Hematopoietic multipotent progenitor cell treated with erythropoietin and hydrocortisone succinate and interleukin-3 and kit ligand, for 15 days (in vitro differentiated cells): ENCODE measurements around the gene HIVEP3.

Source experiments
- DNase-seq: peaks from one replicate; pipeline ENCODE4 v3.0.0-alpha.2; 2015; ENCODE audit warnings: low spot score

The HIVEP3 gene

DNA sequence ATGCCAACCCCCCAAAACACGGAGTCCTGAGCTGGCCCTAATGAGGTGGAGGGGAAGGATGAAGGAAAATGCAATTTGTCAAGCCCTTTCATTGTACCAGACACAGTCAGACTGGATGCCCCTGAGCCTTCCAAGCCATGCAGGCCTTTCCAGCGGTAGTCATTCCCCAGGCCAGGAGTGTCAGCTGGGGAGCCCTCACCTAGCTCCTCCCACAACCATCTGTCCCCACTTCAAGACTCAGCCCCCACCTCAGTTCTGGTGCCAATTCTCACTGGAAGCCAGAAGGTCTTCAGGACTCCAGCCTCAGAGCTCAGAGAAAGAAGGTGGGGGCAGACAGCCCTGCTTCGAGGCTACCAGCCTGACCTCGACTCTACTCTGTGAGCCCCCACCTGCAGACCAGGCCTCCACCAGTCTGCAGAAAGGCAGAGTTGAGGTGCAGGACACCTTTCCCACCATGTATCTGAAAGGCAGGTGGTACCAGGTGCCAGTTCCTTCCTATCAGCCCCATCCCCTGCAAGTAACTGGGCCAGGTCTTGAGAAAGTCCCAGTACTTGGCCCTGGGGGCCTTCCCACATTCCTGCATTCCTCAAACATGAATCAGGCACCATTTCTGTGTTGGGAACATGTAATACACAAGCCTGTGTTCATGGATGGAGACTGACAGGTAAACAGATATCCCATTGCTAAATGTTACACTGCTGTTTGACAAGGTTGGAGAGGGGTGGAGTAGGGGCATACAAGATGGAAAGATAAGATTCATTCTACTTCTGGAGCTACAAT lies 253.7 kb downstream of the HIVEP3 start:
- no peak for DNase-seq

DNA sequence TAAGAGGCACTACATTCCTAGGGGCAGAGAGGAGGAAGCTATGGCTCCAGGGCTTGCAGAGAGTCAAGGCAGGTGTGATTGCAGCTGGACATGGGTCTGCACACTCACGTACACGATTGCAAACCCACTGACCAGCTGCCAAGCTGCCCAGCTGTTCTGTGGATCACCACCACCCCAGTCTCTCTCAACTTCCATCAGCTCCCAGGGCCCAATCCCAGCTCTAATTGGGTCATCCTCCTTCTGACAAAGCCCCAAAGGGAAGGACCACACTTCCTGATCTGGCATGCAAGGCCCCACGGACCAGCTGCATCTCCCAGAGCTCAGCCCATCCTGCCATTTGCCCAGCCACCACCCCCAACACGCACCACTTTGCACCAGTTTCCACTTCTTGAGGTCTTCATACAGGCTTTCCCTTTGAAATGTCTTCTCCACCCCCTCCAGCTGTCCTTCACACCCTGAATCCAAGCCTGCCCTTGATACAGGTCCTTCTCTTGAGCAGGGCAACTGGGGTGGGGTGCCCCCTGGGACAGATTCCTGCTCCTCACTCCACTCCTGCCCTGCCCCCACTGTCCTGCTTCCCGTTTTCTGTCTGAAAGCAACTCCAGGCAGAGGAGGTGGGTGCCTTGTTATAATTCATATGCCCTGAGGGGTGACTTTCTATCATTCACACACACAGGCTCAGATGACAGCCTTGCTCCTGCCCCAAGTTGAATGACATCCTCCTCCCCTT lies 254.9 kb downstream of the HIVEP3 start:
- no peak for DNase-seq

DNA sequence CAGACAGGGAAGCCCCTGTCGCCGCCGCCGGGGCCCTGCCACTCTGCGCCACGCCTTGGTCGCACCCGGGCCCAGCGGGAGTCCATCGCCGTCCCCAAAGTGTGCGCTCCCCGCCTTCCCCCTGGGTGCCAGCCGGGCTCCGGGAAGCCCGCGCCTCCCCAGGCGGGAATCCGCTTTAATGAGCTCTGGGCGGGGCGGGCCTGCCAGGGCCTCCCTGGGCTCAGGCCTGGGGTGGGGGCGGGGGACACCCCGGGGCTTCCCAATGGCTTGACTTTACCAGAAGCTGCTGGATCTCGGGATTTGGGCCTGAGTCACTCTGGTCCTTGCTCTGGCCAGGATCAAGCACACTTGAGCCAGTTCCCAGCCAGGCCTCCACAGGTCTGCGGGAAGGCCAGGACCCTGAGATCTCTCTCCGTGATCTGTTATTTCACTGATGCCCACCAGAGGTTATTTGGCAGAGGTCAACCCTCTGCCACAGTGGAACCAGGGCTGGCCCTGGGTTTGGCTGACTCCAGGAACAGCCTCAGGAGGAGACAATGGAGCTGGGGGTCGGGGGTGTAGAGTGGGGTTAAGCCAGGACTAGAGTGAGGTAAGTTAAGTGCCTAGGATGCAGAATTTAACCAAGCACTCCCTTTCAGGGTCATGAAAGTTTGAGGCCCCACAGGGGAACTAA lies 255.8 kb downstream of the HIVEP3 start:
- DNase-seq, result no peak

DNA sequence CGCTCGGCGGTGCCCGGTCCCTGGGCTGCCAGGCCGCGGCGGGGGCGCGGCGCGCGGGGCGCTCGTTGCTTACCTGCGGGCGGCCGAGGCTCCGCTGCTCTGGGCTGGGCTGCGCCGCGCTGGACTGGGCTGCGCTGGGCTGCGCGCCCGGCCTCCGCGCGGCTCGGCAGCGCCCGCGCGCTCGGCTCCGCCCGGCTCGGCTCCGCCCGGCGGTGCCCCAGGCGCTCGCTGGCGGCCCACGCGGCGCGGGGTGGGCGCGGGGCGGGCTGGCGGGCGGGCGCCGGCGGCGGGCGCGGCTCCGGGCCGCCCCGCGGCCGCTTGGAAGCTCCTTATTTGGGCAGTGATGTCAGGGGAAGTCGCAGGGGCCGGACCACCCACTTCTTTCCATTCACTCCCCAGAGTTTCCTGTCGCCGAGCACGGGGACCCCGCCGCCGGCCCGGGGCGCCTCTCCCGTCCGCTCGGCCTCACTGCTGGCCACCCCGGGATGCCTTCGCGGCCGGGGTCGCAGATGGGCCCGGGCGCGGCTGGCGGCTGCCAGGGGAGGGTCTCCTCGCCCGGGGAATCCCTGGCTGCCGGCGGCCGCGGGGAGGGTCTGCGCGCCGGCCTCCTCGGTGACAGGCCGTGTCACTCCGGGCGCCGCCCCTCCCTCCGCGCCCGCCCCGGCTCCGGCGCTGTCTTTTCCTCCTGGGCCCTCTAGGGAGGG lies 256.5 kb downstream of the HIVEP3 start:
- no peak for DNase-seq

DNA sequence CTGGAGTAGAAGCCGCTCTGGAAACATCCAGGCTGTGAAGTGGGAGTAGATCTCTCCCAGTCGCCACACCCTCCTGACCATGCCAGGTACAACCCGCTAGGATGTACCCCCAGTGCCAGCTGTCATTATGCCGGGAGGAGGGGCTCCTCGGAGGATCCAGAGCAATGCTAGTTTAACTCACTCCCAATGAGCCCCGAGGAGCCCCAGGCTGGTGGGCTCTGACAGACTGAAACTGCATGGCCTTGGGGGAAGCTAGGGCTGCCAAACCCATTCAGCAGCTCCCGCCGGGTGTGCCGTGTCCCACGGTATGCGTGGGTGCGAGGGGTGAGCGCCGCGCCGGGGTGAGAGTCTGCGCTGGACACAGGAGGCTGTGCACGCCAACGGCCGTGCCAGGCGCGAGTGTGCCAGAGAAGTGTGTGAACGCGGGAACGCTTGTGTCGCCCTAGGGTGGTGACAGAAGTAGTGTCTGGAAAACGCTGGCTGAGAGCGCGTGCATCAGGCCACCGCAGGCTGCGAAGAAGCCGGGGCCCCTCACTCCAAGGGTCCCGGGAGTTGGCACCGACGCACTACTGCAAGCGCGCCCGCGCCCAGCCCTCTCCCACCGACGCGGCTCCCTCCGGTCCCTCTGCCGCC lies 257.2 kb downstream of the HIVEP3 start:
- no peak for DNase-seq

DNA sequence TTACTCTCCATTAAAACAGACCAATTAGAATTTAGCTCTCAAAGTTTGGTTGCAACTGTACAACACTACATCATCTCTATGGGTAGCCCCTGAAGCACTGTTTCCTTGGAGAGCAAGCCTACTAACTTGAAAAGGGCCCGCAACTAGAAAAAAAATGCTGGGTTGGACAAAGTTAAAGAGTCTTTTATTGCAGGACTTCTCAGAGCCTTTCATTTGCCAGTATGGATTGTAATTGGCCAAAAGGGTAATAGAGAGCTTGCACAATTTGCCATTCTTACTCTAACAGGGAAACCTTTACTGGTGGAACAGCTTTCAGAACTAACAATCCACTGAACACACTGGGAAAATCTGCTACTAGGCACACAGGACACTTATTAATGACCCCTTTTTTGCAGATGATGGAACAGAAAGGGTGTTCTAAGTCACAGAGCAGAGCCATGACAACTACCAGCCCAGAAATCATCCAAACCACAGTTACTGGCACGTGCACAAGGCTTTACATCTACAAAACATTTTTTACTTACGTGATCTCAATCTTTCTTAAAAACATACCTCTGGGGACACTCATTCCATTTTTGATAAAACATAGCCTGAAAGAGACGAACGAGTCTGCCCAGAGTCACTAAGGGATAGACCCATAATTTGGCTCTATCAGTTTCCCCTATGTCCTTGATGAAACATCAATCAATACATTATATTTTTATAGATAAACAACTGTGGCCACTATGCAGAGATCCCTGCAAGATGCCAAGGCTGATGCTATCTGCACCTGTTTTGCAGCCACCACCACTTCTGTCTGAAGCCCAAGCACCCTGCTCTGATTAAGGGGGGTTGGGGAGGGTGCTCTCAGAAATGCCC lies 257.9 kb downstream of the HIVEP3 start:
- DNase-seq, result no peak

DNA sequence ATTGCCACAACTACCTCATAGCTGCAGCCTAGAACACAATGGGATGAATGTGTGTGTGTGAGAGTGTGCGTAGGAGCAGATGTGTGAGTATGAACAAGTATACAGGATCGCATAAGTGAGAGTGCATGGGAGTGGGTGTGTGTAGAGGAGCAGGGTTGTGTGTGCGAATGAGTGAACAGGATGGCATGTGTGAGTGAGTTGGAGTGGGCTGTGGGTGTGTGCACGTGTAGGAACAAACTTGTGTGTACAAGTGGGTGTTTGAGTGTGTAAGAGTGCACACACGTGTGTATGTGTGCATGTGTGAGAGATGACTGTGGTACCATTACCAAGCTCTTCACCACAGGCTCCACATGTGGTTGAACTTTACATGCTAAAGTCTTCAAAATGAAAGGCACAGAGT lies 258.8 kb downstream of the HIVEP3 start:
- DNase-seq, result no peak

DNA sequence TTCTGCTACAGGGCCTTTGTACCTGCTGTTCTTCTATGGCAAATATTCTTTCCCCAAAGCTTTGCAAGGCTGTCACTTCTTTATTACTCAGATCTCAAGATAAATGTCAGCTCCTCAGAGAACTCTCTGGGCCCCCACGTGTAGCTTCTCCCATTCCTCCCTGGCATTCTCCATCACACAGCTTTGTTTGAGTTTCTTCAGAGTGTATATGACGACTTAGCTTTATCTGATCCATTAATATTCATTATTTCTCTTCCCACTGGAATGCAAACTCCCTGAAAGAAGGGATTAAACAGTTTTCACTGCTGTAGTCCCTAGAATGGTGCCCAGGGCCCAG lies 259.6 kb downstream of the HIVEP3 start:
- DNase-seq, result no peak

DNA sequence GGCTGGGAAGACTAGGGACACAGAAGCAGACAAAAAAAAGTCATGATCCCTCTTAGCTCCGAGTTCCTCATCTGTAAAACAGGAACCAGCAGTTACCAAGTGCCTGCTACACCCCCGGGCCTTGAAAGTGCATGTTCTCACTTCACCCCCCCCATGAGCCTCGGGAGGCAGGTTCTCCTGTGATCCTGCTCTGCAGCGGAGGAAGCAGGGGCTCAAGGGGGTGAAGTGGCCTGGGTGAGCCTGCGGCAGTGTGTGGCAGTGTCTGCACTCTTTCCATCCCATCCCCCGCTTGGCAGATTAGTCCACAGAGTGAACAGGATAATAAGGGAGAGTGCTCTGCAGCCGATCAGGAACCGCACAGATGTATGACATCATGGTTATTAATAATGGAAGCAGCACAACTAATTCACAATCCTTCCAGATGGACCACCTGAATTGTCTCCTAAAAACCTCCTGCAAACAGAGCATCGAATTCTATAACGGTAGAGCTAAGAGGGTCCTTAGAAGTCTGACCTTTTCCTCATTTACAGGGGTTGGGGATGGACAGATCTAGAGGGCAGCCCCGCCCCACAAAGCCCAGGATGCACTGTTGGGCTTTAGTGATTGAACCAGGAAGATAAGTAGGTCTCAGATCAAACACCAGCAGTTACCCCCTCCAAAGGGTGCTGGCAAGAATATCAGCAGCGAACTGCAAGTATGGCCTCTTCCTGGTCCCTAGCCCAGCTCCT lies 260.1 kb downstream of the HIVEP3 start:
- DNase-seq, result no peak

DNA sequence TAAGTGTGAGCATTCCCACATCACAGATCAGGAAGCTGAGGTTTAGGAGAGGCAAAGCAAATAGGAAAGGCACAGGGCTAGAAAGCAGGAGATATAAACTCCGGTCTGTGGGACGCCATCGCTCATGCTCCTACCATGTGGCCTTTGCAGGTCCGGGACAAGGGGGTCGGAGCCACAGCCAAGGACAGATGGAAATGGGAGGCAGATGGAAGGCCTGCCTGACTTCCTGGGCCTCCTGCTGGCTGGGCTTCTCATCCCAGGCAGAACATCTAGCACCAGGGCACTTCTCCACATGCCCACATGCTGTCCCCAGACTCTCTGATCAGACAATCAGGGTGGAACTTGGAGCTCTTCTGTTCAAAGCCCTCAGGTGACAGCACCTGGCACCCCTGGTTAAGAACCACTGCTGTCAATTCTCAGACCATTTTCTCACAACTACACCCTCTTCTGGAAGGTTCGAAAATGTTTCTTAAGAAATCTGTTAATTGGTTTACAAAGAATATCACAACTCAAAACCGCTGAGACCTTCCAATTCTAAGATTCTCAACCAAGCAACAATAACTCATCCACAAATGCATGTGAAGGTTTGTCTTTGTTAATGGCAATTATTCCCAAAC lies 260.9 kb downstream of the HIVEP3 start:
- no peak for DNase-seq

DNA sequence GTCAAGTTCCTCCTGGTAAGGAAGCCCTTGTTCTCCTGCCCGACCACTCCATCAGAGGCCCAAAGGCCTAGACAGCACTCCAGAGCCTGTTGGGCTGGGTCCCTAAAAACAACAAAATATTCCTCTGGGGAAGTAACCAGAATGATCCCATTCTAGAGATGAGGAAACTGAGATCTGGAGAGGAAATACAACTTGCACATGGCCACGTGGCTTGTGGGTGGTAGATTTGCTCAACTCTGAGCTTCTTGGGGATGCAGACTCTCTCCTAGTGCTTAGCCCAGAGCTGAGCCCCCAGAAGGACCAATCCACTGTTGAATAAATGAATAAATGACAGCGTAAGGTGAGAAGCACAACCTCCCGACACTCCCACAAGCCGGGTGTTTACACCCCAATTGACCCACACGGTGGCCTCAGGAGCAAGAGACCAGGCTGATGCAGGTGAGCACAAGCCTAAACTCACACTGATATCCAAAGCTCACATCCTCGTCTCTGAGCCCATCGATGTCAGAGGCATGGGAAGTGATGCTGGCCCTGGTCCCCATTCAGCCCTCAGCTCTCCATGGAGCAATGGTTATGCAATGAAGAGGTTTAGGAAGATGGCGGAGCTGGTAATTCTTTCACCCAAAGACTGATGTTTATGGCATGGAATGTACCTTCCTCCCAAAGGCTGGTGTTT lies 261.8 kb downstream of the HIVEP3 start:
- no peak for DNase-seq

DNA sequence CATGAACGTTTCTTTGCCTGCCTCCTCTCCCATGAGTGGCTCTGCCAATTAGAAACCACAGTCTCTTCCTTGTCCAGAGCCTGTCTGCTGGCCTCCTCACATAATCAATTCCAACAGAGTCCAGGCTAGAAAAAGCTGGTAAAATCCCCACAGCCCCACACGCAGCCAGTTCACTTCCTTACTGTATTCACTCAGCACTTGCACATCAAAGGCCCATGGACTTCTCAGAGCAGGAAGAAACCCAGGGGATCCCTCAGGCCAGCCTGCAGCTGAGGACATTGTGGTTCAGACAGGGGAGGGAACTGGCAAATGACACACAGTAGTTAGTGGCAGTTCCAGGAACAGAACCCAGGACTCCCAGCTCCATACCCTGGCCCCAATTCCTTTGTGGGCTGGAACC lies 262.7 kb downstream of the HIVEP3 start:
- DNase-seq, result no peak

DNA sequence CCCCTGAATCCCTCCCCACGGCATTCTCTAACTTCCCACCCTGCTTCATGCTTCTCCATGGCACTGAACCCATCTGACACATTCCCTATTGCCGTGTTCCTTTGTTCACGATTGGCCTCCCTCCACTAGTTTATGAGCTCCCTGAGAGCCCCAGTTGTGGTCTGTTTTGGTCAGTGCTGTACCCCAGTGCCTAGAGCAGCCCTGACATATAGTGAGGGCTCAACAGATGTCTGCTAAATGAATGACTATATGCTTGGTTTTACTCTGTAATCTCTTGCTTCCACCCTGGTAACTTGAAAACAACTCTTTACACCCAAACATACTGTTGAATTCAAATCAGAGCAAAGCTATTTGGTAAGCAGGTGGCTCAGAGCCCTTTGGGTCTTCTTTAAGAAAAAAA lies 263.1 kb downstream of the HIVEP3 start:
- DNase-seq, result no peak

DNA sequence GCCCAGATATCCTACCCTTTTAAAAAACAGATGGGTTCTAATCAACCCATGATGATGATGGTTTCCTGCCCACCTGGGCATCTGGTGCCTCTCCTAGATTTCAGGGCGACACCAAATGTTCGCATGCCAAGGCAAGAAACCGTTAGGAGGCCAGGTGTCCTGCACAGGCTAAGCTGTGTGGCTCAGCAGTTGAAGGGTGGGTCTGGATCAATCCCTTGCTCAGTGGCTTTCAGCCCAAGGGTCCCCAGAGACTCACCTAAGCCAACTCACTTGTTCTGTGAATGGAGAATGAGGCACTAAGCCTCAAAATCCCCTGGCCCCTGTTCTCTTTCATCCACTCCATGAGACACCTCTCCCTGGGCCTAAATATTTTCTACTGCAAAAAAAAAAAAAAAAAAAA lies 265.1 kb downstream of the HIVEP3 start:
- no peak for DNase-seq

DNA sequence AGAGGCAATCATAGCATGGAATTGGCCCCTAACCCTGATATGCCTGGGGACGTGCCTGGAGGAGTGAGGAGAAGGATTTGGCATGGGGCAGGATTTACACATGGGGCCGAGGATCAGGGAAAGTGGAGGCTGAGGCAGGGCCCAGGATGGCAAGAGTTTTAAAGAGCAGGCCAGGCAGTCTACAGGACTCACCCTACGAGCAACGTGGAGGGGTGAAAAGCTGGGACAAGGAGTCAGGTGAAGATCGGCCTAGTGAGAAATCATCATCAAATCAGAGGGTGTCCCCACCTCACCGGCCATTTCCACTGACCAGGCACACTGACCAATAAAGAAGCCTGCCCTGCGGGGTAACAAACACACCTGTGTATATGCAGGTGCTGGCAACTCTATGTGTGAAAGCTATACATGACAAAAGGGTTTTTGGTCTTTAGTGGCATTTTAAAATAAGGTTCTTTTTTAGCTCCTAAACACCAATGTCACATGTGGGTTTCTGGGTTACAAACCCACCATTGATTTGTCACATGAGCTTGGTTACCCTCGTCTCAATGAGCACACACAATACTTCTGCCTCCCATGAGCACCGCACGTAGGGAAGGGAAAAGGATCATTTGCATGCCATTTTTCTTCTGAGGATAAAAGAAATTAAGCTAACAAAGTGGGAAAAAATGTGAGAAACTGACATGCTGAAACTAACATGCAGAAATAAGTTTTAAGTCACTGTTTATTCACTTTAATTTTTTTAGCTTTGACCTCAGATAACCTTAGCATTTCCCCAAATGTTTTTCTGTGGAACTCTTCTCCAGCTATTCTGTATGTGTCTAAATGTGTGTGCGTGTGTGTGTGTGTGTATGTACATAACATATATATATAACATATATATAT lies 266.1 kb downstream of the HIVEP3 start:
- DNase-seq, result no peak

DNA sequence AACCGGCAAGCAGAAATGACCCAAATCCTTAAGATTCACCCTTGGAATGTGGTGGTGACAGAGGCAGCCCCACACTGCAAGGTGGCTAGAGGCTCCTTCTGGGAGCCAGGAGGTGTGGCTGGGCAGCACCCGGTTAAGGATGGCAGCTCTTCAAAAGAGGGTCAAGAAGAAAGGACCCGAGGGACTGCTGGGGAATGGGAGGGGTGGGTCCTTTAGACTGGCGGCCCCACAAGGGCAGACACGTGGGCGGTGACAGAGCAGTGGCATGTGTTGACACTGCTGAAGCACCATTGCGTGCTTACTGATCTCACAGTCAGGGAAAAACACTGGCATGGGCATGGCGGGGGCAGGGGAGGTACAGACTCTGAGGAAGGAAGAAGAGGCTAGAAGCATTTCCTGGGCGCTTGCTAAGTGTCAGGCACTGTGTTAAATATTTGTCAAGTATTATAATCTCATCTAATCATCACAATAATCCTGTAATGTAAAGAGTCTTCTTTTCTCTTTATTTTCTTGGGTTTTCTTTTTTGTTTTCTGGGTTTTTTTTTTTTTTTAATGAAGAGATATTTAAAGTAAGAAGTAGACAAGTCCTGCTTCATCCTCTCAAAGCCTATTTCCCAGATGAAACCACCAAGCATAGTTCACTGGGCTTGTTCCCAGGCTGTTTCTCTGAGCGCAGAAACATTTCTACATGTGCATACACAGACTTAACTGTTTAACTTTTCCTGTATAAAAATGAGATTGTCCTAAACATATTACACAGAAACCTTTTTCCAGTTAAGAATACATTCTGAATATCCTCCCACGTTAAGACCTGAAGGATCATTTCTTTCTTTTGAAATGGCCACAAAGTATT lies 268.5 kb downstream of the HIVEP3 start:
- no peak for DNase-seq

DNA sequence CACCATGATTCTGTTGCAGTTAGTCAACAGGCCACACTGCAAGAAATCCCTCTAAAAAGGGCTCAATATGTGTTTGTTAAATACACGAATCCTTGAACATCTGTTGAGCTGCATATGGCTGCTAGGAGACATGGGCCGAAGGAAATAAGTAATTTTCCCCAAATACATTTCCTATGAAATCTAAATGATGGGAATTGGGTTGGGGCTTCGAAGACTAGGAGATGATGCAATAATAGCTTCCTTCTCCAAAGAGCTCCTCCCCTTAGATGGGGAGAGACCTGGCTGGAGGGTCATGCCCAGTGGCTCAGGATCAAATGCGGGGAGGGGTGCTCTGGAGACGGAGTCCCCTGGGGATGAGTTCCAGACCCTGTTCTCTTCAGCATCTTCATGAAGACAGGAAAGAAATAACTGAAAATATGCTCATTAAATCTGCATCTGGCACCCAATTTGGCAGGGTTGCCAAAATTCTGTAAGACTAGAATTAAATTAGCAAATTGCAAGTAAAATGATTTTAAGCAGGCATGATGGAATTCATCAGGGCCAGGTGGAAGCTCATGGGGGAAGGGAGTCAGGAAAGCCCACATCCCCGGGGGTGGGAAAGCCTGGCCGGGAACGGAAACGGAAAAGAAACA lies 269.2 kb downstream of the HIVEP3 start:
- no peak for DNase-seq
